ENCODE data around the gene REXO5. TPM values are rescaled to one million over a fixed set of nuclear protein-coding genes. Genes with fewer than 3 reads are reported as not detected.

The REXO5 gene
- total RNA-seq, 1 donor from 2014 or later = 11.6 TPM

GRCh38 chr16:20871941-20872815 lies 65.9 kb downstream of the REXO5 start:
- intact Hi-C loops (cut with micrococcal nuclease) = no loop called here

DNA sequence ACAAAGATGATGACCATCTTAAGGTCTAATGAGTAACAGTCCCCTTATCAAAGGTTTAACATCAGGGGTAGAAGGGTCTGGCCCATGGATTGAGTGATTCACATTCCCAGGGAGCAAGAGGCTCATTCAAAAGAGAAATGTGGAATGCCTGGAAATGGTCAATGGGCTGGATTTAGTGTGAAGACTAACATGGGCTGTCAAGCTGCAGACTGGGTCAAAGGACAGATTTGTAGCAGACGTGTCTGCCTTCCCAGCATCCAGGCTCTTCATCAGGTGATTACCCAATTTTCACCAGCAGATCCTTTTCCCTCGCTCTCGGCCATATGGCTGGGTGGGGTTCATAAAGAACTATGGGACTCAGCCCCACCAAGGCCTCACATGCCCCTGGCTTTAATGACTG lies 67.0 kb downstream of the REXO5 start:
- intact Hi-C loops (cut with micrococcal nuclease) = no loop called here

GRCh38 chr16:20874088-20874581 lies 67.8 kb downstream of the REXO5 start:
- intact Hi-C loops (cut with micrococcal nuclease) = loop anchor here (1.0 kb wide), 3 partner anchors 26 to 133 kb away; partner anchors contain the start of genes DCUN1D3, LYRM1 and THUMPD1

- intact Hi-C loops (cut with micrococcal nuclease) = no loop called here
These were observed 69.0 kb downstream of the REXO5 start for GRCh38 chr16:20875355-20875650.

GRCh38 chr16:20878682-20879147 lies 72.4 kb downstream of the REXO5 start:
- intact Hi-C loops (cut with micrococcal nuclease) = no loop called here

- intact Hi-C loops (cut with micrococcal nuclease) = no loop called here
These were observed 73.1 kb downstream of the REXO5 start for GRCh38 chr16:20879175-20880040.

GRCh38 chr16:20880867-20881502 lies 74.7 kb downstream of the REXO5 start:
- intact Hi-C loops (cut with micrococcal nuclease) = no loop called here

DNA sequence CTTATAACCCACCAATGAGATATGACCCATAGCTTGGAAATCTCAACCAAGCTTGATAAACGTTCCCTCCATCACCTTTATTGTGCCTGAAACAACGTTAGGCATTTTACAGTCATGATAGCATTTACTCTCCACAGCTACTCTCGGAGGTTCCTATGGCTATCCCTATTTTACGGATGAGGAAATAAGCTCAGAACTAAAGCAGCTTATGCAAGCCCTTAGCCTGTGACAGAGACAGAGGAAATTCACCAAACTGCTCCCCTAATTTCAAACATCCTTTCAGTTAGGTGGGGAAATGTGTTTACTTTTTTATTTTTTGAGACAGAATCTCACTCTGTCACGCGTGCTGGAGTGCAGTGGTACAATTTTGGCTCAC lies 75.2 kb downstream of the REXO5 start:
- intact Hi-C loops (cut with micrococcal nuclease) = no loop called here

GRCh38 chr16:20883554-20884239 lies 77.4 kb downstream of the REXO5 start:
- intact Hi-C loops (cut with micrococcal nuclease) = no loop called here

DNA sequence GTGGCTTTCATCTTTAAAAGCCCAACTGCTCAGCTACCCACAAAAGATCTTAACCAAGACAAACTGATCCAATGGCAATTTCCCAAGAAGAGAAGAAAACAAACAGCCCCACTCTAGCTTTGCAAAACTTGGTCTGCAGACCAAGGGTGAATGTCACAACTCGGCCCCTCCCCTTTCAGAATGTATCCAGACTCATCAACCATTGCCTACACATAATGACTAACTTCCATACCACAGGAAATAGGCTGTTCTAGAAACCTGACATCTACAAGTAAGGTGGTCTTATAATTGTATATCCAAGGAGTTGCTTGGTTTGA lies 77.9 kb downstream of the REXO5 start:
- intact Hi-C loops (cut with micrococcal nuclease) = no loop called here

DNA sequence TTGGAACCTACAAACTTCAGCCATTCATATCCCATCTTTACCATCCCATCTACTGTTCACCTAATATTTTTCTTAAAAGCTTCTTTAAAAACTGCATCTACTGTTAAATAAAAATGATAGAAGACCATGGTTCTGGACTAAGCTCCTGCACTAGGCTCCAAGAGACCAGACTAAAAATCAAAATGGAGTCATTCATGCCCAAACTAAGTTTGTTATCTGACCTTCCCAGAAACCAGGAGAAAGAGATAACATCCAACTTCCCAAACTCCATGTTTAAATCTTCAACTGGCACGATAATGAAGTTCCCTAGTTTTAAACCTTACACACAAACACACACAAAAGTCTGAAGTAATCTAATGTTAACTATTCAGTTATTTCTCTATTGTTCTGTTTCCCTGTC lies 80.0 kb downstream of the REXO5 start:
- intact Hi-C loops (cut with micrococcal nuclease) = no loop called here

DNA sequence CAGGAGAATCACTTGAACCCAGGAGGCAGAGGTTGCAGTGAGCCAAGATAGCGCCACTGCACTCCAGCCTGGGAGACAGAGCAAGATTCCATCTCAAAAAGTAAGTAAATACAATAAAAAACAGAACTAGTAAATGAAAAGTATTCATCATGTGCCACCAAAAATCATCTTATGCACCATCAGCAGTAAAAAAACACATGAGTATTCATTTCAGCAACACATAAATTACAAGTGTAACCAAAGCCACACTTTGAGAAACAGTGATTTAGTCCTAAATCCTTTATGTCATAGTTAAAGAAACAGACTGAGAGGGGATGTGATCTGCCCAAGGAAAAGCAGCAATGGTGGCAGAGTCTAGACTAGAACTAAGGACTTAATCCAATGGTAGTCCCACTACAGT lies 80.9 kb downstream of the REXO5 start:
- intact Hi-C loops (cut with micrococcal nuclease) = no loop called here

DNA sequence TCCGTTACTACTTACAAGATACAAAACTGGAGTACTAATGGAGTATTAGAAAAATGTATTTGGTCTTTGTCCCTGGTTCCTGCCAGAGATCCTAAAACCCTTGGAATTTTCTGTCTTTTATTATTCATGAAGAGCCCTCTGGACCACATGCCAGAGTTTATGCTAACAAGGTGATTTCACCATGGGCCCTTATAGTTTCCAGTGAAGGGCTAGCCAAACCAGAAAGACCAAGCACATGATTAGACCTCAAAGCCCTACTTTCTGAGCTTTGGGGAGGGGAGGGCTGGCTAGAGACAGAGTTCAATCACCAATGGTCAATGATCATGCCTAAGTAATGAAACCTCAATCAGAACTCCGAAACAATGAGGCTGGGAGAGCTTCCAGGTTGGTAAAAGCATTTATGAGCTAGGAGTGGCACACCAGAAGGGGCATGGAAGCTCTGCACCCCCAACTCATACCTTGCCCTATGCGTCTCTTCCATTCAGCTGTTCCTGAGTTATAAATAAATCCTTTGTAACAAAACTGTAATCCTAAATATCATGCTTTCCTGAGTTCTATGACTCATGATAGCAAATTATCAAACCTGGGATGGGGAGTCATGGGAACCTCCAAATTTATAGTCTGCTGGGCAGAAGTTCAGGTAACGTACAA lies 83.4 kb downstream of the REXO5 start:
- intact Hi-C loops (cut with micrococcal nuclease) = no loop called here

- intact Hi-C loops (cut with micrococcal nuclease) = no loop called here
These were observed 88.1 kb downstream of the REXO5 start for GRCh38 chr16:20894388-20894787.

DNA sequence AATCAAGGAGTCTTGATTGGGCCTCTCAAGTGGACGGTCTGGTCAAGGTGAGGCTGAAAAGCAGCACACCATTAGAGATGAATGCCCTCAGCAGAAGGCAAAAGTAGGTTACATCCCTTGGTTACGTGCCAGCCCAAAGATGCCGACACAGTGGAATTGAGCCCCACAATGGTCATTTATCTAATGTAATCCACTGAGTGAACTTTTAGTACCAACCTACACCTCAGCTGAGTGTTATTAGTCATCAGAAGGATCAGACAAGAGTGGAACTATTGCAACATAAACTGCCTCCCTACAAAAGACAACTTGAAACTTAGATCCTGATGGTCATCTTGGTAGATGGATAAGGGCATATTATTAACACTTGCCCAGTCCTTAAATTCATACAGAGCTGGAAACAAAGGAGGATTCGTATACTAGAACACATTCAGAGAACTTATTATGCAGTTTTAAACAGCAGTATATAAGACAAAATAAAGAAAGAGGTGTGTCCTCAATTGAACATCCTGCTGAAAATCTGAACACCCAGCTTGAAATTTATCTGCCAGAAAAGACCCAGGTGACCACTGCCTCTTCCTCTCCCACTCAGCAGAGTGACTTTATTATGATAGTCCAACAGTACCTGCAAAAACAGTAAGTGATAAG lies 91.0 kb downstream of the REXO5 start:
- intact Hi-C loops (cut with micrococcal nuclease) = no loop called here

GRCh38 chr16:20897922-20898321 lies 91.6 kb downstream of the REXO5 start:
- intact Hi-C loops (cut with micrococcal nuclease) = no loop called here

GRCh38 chr16:20899071-20899470 lies 92.7 kb downstream of the REXO5 start:
- intact Hi-C loops (cut with micrococcal nuclease) = no loop called here
